ENCODE measurements around the gene NSMCE4A.

The NSMCE4A gene

GRCh38 chr10:121988361-121989324 lies 13.6 kb upstream of the NSMCE4A start, which contains the start of gene TACC2:
Gene TACC2, plus strand, starts transcription at chr10:121989163. Its CDS starts 32,819 bp downstream, at chr10:122021982.
- no peak within 1 kb of the TSS for H3K27ac ChIP-seq
- no peak for TF ChIP-seq CTCF (IDR thresholded peaks at IDR 0.05)
- TF ChIP-seq ZFX (IDR thresholded peaks at IDR 0.05; ENCODE audit: borderline replicate concordance) = no peak

- no peak for TF ChIP-seq CTCF (IDR thresholded peaks at IDR 0.05)
- no peak overlapping the region for H3K27ac ChIP-seq
These were observed 9.4 kb upstream of the NSMCE4A start for GRCh38 chr10:121984463-121984862.

GRCh38 chr10:121983852-121984251 lies 8.8 kb upstream of the NSMCE4A start:
- no peak for TF ChIP-seq ZFX (IDR thresholded peaks at IDR 0.05; ENCODE audit: borderline replicate concordance)
- no peak for TF ChIP-seq CTCF (IDR thresholded peaks at IDR 0.05)
- no peak overlapping the region for H3K27ac ChIP-seq

GRCh38 chr10:121981346-121981745 lies 6.3 kb upstream of the NSMCE4A start:
- no peak for TF ChIP-seq ZFX (IDR thresholded peaks at IDR 0.05; ENCODE audit: borderline replicate concordance)
- TF ChIP-seq CTCF (IDR thresholded peaks at IDR 0.05) = no peak

GRCh38 chr10:121978511-121978910 lies 3.5 kb upstream of the NSMCE4A start:
- no peak overlapping the region for H3K27ac ChIP-seq
- no peak for TF ChIP-seq ZFX (IDR thresholded peaks at IDR 0.05; ENCODE audit: borderline replicate concordance)
- no peak for TF ChIP-seq CTCF (IDR thresholded peaks at IDR 0.05)

More at GRCh38 chr10:121981346-121981745, 6.3 kb upstream of the NSMCE4A start:
- no peak overlapping the region for H3K27ac ChIP-seq

GRCh38 chr10:121976607-121977006 lies 1.6 kb upstream of the NSMCE4A start:
- no peak for TF ChIP-seq CTCF (IDR thresholded peaks at IDR 0.05)
- TF ChIP-seq ZFX (IDR thresholded peaks at IDR 0.05; ENCODE audit: borderline replicate concordance) = no peak
- H3K27ac ChIP-seq = no peak overlapping the region
